Stimulated activated CD8-positive, alpha-beta memory T cell treated with anti-CD3 and anti-CD28 coated beads, Interleukin-15, amount 100 ng/mL, for 1 hour (primary cell): ENCODE results near the gene BCL11A.

ENCODE experiments used
- DNase-seq: peaks from one replicate; pipeline ENCODE4 v3.0.0-alpha.2; 2020; ENCODE audit warnings: low read depth

BCL11A gene

DNA sequence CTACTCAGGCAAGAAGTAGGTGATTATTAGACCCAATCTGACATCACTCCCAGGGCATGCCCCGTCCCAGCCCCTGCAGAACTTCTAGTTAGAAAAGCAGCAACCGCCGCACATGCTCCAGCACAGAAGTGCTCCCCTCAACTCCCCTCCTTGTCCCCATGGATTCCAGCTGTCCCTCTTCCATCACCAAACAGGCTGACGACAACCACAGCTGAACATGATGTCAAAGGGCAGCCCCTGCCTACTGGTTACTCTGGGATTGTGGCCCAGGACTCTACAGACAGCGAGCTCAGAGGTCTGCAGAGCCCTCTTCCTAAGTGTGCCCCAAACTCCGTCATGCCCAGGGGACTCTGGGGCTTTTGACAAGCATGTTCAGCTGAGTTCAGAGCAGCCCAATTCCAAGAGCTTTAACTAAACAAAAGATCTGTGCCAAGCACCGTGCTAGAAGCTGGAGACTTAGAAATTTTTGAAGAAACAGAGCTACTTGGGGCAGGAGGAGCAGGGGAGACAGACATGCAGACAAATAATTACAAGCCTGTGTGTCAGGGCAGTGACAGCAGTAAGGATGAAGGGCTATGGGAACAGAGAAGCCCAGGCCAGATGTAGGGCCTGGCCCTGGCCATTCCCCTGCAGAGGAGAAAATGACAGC, 148.1 kb downstream of the BCL11A start:
- no peak for DNase-seq
